GM20000 (cell line): ENCODE measurements around the gene CILP2.

ENCODE experiments used
- DNase-seq: peaks from one replicate; pipeline ENCODE4 v3.0.0; 2012; ENCODE audit warnings: low spot score
- CTCF ChIP-seq: IDR thresholded peaks from 2 replicates; pipeline ENCODE4 v1.5.1; 2012; ENCODE audit warnings: mild to moderate bottlenecking, control low read depth; ENCODE audit errors: extremely low read depth, missing control alignments

The CILP2 gene

GRCh38 chr19:19578252-19578651 is 40.2 kb downstream of the CILP2 start:
- TF ChIP-seq CTCF = no peak
- no peak for DNase-seq

- no peak for TF ChIP-seq CTCF
- DNase-seq = no peak
Observed at GRCh38 chr19:19579533-19580361, 41.7 kb downstream of the CILP2 start.

- TF ChIP-seq CTCF = no peak
- DNase-seq = no peak
Observed at GRCh38 chr19:19580418-19580817, 42.4 kb downstream of the CILP2 start.

- no peak for TF ChIP-seq CTCF
Observed at GRCh38 chr19:19581391-19581790, 43.3 kb downstream of the CILP2 start.

GRCh38 chr19:19582471-19582870 is 44.4 kb downstream of the CILP2 start:
- no peak for TF ChIP-seq CTCF
- DNase-seq = no peak

More at GRCh38 chr19:19581391-19581790, 43.3 kb downstream of the CILP2 start:
- no peak for DNase-seq

GRCh38 chr19:19584356-19584755 is 46.3 kb downstream of the CILP2 start:
- no peak for TF ChIP-seq CTCF
- no peak for DNase-seq

- TF ChIP-seq CTCF = no peak
- no peak for DNase-seq
Observed at GRCh38 chr19:19587771-19588170, 49.7 kb downstream of the CILP2 start.
